Neural progenitor cell (in vitro differentiated cells): ENCODE results near the gene INSRR. TPM values are rescaled to one million over a fixed set of nuclear protein-coding genes. Genes with fewer than 3 reads are reported as not detected.

Experiments used
- DNase-seq: peaks from one replicate; pipeline ENCODE4 v3.0.0-alpha.2; 2016; ENCODE audit warnings: low spot score
- H2AFZ ChIP-seq: fragments of 200-600 bp; sonication (generic); replicated peaks from 2 replicates; pipeline ENCODE4 v1.6.1; 2016; ENCODE audit warnings: antibody characterized with exemption
- H3F3A ChIP-seq: fragments of 200-600 bp; sonication (generic); 2 replicates; pipeline ENCODE4 v1.6.1; 2016; ENCODE audit warnings: antibody characterized with exemption, low read depth
- H3K27ac ChIP-seq: fragments of 200-600 bp; sonication (generic); 2 replicates; pipeline ENCODE4 v1.5.1; 2016; ENCODE audit warnings: mild to moderate bottlenecking
- H3K27me3 ChIP-seq: fragments of 200-600 bp; sonication (generic); 2 replicates; pipeline ENCODE4 v1.6.1; 2016; ENCODE audit warnings: mild to moderate bottlenecking, moderate library complexity
- H3K36me3 ChIP-seq: fragments of 200-600 bp; sonication (generic); 2 replicates; pipeline ENCODE4 v1.5.1; 2016
- H3K4me1 ChIP-seq: fragments of 200-600 bp; sonication (generic); 2 replicates; pipeline ENCODE4 v1.6.1; 2016; ENCODE audit warnings: mixed run types
- H3K4me2 ChIP-seq: fragments of 200-600 bp; sonication (generic); 2 replicates; pipeline ENCODE4 v1.6.1; 2016
- H3K4me3 ChIP-seq: fragments of 200-600 bp; sonication (generic); 2 replicates; pipeline ENCODE4 v1.5.1; 2016
- H3K79me2 ChIP-seq: fragments of 200-600 bp; sonication (generic); 2 replicates; pipeline ENCODE4 v1.6.1; 2016; ENCODE audit warnings: low read depth
- H3K9ac ChIP-seq: fragments of 200-600 bp; sonication (generic); 2 replicates; pipeline ENCODE4 v1.6.1; 2016
- H3K9me3 ChIP-seq: fragments of 200-600 bp; sonication (generic); 2 replicates; pipeline ENCODE4 v1.5.1; 2016; ENCODE audit warnings: low read depth
- H4K20me1 ChIP-seq: fragments of 200-600 bp; sonication (generic); 2 replicates; pipeline ENCODE4 v1.6.1; 2016; ENCODE audit warnings: low read depth
- H3K27ac Mint-ChIP-seq: 3 replicates; pipeline ENCODE4 v1.8.0; 2021; ENCODE audit warnings: mixed read lengths
- H3K27me3 Mint-ChIP-seq: 2 replicates; pipeline ENCODE4 v1.8.0; 2022; ENCODE audit warnings: low read depth, mild to moderate bottlenecking, inconsistent platforms, moderate library complexity, mixed read lengths; ENCODE audit not compliant: insufficient read depth
- H3K36me3 Mint-ChIP-seq: 3 replicates; pipeline ENCODE4 v1.8.0; 2021; ENCODE audit warnings: mixed read lengths
- H3K4me1 Mint-ChIP-seq: 3 replicates; pipeline ENCODE4 v1.8.0; 2021; ENCODE audit warnings: mixed read lengths
- H3K4me3 Mint-ChIP-seq: 3 replicates; pipeline ENCODE4 v1.8.0; 2021; ENCODE audit warnings: mild to moderate bottlenecking, moderate library complexity, mixed read lengths
- H3K9me3 Mint-ChIP-seq: 3 replicates; pipeline ENCODE4 v1.8.0; 2020; ENCODE audit warnings: mixed read lengths
- EZH2 ChIP-seq: fragments of 200-600 bp; sonication (generic); IDR thresholded peaks from 2 replicates; pipeline ENCODE4 v1.6.1; 2017; ENCODE audit warnings: antibody characterized with exemption, mild to moderate bottlenecking, moderate library complexity
- EZH2phosphoT487 ChIP-seq: fragments of 200-600 bp; sonication (generic); IDR thresholded peaks from 2 replicates; pipeline ENCODE4 v1.6.1; 2017; ENCODE audit warnings: antibody characterized with exemption
- total RNA-seq: library from RNA; depleted of rRNA; stranded (reverse); fragments of >200 nt; gene quantifications from 2 replicates; pipeline ENCODE4 v1.2.3, GENCODE V29; 2015; ENCODE audit warnings: low replicate concordance
- TF ChIP-seq, protein P1 (sequence below): fragments of 200-600 bp; sonication (generic); IDR thresholded peaks from 2 replicates; pipeline ENCODE4 v1.5.1; 2017; ENCODE audit warnings: antibody characterized with exemption, mild to moderate bottlenecking

The INSRR gene
- total RNA-seq, 1 donor from 2014 or later, result not detected

DNA sequence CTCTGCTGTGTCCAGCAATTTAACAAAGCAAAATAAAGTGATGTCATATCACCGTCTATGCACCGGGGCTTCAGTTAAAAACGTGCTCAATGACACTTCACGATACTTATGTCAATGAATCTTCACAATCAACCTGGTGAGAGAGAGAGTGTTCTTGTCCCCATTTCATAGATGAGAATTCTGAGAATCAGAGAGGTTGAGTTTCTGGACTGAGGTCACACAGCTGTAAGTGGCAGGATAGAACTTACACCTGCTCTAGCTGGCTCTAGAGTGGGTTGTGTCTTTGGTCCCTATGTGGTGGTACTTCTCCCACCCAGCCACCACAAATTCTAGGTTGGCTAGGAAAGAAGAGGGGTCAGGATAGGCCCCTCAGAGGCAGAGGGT, 6.9 kb upstream of the INSRR start:
- TF ChIP-seq EZH2, result no peak
- TF ChIP-seq, protein P1, sequence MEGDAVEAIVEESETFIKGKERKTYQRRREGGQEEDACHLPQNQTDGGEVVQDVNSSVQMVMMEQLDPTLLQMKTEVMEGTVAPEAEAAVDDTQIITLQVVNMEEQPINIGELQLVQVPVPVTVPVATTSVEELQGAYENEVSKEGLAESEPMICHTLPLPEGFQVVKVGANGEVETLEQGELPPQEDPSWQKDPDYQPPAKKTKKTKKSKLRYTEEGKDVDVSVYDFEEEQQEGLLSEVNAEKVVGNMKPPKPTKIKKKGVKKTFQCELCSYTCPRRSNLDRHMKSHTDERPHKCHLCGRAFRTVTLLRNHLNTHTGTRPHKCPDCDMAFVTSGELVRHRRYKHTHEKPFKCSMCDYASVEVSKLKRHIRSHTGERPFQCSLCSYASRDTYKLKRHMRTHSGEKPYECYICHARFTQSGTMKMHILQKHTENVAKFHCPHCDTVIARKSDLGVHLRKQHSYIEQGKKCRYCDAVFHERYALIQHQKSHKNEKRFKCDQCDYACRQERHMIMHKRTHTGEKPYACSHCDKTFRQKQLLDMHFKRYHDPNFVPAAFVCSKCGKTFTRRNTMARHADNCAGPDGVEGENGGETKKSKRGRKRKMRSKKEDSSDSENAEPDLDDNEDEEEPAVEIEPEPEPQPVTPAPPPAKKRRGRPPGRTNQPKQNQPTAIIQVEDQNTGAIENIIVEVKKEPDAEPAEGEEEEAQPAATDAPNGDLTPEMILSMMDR, result no peak
- TF ChIP-seq EZH2phosphoT487, result no peak
- no peak overlapping the region for H2AFZ ChIP-seq
- Mint-ChIP-seq H3K27me3 (peaks cover 48% of the 10 kb centered on the region), H3K27ac (peak overlapping the region; percentile 67), H3K4me3 (peak overlapping the region; percentile 16), H3K9me3 (no peaks in the 10 kb centered on the region), H3K4me1 (peaks cover 55% of the 10 kb centered on the region), H3K36me3 (no peaks in the 10 kb centered on the region)
- peaks cover 3% of the 10 kb centered on the region for H4K20me1 ChIP-seq
- no peak overlapping the region for H3K4me3 ChIP-seq
- H3K4me1 ChIP-seq, result peaks cover 10% of the 10 kb centered on the region
- H3K9ac ChIP-seq, result no peak overlapping the region
- H3K36me3 ChIP-seq, result no peaks in the 10 kb centered on the region
- no peaks in the 10 kb centered on the region for H3K79me2 ChIP-seq
- no peak for DNase-seq
- no peak overlapping the region for H3K4me2 ChIP-seq
- peaks cover 8% of the 10 kb centered on the region for H3F3A ChIP-seq
- H3K27ac ChIP-seq, result no peak overlapping the region
- no peaks in the 10 kb centered on the region for H3K9me3 ChIP-seq
- peaks cover 53% of the 10 kb centered on the region for H3K27me3 ChIP-seq

DNA sequence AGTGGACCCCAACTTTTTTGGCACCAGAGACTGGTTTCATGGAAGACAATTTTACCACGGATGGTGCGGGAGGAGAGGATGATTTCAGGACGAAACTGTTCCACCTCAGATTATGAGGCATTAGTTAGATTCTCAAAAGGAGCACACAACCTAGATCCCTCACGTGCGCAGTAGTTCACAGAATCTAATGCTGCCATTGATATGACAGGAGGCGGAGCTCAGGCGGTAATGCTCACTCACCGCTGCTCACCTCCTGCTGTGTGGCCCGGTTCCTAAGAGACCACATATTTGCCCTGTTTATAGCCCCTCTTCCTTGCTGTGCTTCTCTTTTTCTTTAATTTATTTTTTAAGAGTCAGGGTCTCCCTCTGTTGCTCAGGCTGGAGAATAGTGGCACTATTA, 6.3 kb upstream of the INSRR start:
- H3F3A ChIP-seq, result peaks cover 14% of the 10 kb centered on the region
- H2AFZ ChIP-seq, result no peak overlapping the region
- Mint-ChIP-seq H3K4me1 (peaks cover 54% of the 10 kb centered on the region), H3K27me3 (peaks cover 49% of the 10 kb centered on the region), H3K36me3 (no peaks in the 10 kb centered on the region), H3K4me3 (peak overlapping the region; percentile 16), H3K27ac (peak overlapping the region; percentile 67), H3K9me3 (no peaks in the 10 kb centered on the region)
- H3K79me2 ChIP-seq, result no peaks in the 10 kb centered on the region
- H3K4me3 ChIP-seq, result no peak overlapping the region
- peaks cover 14% of the 10 kb centered on the region for H3K4me1 ChIP-seq
- peaks cover 3% of the 10 kb centered on the region for H4K20me1 ChIP-seq
- H3K9me3 ChIP-seq, result no peaks in the 10 kb centered on the region
- H3K4me2 ChIP-seq, result no peak overlapping the region
- TF ChIP-seq, protein P1, result no peak
- TF ChIP-seq EZH2, result no peak
- no peak for TF ChIP-seq EZH2phosphoT487
- H3K36me3 ChIP-seq, result no peaks in the 10 kb centered on the region
- no peak overlapping the region for H3K9ac ChIP-seq
- no peak for DNase-seq
- H3K27me3 ChIP-seq, result peaks cover 58% of the 10 kb centered on the region
- H3K27ac ChIP-seq, result no peak overlapping the region

DNA sequence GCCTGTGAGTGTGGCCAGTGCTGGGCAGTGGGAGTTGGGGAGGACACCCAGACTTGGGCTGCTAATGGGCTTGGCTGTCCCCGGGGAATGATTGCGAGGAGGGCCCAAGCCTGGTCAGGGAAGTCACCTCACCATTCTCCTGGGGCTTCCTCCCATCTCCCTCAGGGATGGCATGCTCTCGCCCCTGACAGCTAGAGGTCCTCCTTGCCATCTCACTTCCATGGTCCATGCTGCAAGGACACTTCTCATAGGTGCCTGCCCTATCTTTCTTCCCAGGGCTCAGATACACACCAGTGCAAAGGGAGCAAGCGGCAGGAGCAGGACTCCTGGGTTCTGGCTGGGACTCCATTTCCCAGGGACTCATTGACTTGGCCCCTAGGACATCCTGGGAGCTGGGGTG, 5.9 kb upstream of the INSRR start:
- Mint-ChIP-seq H3K4me3 (no peak overlapping the region), H3K4me1 (peaks cover 55% of the 10 kb centered on the region), H3K27ac (no peak overlapping the region), H3K9me3 (no peaks in the 10 kb centered on the region), H3K36me3 (no peaks in the 10 kb centered on the region), H3K27me3 (peaks cover 51% of the 10 kb centered on the region)
- Histone ChIP-seq H3K36me3 (no peaks in the 10 kb centered on the region), H3K9me3 (no peaks in the 10 kb centered on the region), H3K79me2 (no peaks in the 10 kb centered on the region), H3K4me1 (peaks cover 16% of the 10 kb centered on the region), H3K27ac (no peak overlapping the region), H3K4me3 (no peak overlapping the region), H3K27me3 (peaks cover 63% of the 10 kb centered on the region), H3K4me2 (no peak overlapping the region), H3K9ac (no peak overlapping the region), H3F3A (peaks cover 17% of the 10 kb centered on the region), H4K20me1 (peaks cover 3% of the 10 kb centered on the region), H2AFZ (no peak overlapping the region)
- no peak for TF ChIP-seq EZH2phosphoT487
- TF ChIP-seq, protein P1, result no peak
- TF ChIP-seq EZH2, result no peak
- DNase-seq, result no peak
